Stimulated activated CD4-positive, alpha-beta T cell treated with anti-CD3 and anti-CD28 coated beads, TNF-alpha, amount 100 ng/mL, for 24 hours (primary cell): ENCODE results near the gene SHROOM3.
"Not testable (repeated sequence)": the region's sequence is repeated elsewhere in the genome, so short reads cannot be mapped to it uniquely, and the experiment has no call there.

ENCODE experiments used
- DNase-seq, 3 experiments: peaks; one replicate each; pipeline ENCODE4 v3.0.0-alpha.2; 2020; ENCODE audit warnings: low read depth in 3 of 3

The SHROOM3 gene

DNA sequence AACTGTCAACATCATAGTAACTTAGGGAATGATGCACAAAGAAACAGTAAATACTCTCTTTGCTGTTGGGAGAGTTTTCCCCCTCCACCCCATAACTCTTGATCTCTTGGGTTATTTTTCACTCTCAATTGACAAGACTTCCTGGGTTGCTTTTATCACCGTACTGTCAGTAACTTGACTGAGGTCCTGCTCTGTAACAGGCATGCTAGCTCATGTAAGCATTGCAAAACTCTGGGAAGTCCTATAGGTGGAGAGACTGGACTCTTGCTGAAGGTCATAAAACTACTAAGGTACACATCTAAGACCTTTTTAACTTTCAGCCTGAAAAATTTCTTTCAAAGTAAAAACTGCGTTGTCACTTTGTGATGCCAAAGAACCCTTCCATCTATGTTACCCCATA, 10.9 kb downstream of the SHROOM3 start:
- DNase-seq: no peak

DNA sequence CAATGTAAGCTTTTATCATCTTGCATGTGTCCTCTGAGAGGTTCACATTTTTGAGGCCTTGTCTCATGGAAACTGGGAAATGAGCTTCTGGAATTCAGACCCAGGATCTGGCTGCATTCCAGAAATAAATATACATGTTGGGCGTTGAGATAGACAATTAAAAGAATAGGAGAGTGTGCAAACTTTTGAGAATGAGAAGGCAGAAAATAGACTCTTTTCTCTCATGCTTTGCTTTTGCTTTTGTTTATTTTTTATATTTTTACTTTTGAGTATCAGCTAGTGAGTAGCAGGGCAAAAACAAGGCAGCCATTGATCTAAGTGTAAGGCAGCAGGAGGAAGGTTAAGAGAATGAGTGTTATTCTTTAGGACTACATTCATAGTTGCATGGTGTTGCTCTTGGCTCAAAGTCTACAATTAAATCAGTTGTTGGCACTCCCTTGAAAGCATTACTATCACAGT, 12.4 kb downstream of the SHROOM3 start:
- DNase-seq: no peak

DNA sequence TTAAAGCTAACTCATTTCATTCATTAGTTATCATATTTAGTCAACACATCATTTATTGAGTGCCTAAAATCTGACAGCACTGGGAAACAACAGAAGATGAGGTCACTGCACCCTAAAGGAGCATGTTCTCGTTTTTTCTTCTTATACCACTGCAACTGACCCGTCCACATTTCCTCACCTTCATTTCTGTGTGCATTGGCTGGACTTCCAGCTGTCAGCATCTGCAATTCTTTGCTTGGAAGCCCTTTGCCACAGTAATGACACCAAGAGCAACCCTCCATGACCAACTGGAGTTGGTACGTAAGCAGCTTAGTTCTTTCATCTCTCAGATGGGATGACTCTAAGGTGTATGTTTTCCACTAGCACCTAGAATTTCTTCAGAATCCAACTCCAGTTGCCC, 13.2 kb downstream of the SHROOM3 start:
- DNase-seq: no peak

DNA sequence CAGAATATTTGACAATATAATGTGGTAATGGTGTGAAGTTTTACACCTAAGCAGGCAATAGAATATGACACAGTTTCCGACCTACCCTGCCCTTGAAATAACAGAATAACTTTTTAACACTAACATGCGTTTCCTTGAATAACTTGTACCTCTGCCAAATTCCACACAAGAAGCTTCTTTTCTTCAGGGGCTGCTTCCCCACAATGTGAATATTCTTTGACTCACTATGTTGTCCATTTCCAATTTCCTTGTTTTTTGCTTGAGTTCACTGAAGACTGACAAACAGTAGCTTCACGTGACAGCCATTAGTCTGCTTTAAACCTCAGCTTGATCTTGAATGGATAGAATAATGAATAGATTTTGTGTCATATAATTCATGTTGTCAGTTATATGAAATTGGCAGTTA, 14.3 kb downstream of the SHROOM3 start:
- no peak for DNase-seq

DNA sequence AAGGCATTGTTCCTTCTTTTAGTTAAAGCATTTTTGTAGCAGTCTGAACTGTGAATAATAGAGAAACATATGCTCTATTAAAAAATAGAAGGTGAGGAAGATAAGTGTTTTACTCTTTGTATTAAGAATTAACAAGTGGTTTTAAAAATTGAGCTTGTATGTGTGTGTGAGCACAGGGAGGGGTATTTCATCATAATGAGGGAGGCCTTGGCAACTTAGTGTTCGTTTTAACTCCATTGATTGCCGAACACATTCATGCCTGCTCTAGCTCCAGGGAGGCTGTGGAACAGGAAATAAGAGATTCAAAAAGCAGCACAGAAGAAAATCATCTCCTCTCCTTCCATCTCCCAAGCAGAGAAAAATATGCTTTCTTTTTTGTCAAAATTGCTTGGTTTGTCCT, 14.8 kb downstream of the SHROOM3 start:
- no peak for DNase-seq

DNA sequence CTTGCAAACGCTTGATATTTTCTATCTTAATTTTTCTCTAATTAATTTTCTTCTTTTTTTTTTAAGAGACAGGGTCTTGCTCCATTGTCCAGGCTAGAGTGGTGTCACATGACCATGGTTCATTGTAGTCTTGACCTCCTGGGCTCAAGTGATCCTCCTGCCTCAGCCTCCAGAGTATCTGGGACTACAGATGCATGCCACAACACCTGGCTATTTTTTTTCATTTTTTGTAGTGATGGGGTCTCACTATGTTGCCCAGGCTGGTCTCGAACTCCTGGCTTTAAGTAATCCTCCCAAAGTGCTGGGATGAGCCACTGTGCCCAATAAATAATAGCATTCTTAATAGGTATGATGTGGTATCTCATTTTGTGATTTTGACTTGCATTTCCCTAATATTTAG, 18.2 kb downstream of the SHROOM3 start:
- DNase-seq: no peak

DNA sequence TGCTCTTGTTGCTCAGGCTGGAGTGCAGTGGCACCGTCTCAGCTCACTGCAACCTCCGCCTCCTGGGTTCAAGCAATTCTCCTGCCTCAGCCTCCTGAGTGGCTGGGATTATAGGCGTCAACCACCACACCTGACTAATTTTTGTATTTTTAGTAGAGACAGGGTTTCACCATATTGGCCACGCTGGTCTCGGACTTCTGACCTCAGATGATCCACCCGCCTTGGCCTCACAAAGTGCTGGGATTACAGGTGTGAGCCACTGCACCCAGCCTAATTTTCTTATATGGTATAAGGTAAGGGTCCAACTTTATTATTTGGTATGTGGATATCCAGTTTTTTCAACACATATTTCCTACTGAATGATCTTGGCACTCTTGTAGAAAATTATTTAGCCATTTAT, 19.0 kb downstream of the SHROOM3 start:
- not testable (repeated sequence) for DNase-seq

DNA sequence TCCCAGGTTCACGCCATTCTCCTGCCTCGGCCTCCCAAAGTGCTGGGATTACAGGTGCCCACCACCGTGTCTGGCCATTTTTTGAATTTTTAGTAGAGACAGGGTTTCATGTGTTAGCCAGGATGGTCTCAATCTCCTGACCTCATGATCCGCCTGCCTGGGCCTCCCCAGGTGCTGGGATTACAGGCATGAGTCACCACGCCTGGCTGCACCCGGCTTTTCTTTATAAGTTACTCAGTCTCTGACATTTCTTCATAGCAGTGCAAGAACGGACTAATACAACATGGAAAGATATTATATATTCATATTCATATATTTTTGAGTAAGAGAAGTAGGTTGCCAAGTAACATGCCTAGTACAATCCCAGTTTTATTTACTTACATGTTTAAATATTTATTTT, 22.9 kb downstream of the SHROOM3 start:
- DNase-seq: no peak

DNA sequence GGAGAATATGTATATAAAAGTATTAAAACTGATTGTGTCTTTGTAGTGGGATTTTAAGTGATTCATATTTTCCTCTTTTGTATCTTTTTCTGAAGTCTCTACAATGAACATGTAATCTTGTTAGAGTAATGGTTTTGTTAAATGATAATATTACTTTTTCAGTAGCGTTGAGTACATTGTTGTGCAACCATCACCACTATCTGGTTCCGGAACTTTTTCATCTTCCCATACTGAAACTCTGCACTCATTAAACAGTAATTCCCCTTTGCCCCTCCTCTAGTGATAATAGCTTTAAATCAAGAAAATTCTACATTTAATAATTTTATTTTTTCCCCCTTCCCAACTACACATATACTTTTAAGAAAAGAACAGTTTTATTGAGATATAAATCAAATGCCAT, 23.3 kb downstream of the SHROOM3 start:
- no peak for DNase-seq

DNA sequence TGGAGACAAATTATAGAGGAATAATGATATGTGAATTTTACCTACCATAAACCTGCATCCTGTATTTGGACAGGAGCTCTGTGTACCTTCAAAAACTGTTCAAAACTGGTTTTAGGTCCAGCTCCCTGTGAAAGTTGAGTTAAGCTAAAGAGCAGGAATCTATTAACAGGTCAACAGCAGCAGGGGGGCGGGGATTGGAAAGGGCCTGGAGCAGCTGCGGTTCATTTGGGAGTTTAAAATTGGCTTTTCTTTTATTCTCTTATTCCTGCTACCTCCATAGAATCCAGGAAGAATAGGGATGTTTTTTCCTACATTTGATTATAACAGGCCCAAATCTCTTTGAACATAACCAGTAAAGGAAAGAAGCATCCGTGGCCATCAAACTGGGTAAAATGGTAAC, 23.8 kb downstream of the SHROOM3 start:
- no peak for DNase-seq

DNA sequence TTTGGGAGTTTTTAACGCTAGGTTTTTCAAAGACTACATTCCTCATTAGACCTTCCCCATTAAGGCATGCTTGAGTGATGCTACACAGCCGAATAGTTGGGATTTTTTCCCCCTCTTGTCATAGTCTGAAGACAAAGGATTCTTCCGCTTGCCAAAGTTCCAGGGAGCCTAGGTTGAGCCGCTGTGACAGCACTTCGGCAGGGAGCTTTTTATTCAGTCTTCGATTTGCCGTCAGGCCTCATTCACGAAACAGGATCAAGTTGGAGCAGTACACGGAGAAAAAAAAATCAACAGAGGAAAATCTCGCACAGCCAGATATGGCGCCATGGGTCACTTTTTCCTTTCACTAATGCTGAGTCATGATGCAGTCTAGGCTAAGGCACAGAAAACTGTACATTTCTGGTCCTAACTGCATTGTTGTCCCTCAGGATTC, 24.3 kb downstream of the SHROOM3 start:
- DNase-seq: no peak

DNA sequence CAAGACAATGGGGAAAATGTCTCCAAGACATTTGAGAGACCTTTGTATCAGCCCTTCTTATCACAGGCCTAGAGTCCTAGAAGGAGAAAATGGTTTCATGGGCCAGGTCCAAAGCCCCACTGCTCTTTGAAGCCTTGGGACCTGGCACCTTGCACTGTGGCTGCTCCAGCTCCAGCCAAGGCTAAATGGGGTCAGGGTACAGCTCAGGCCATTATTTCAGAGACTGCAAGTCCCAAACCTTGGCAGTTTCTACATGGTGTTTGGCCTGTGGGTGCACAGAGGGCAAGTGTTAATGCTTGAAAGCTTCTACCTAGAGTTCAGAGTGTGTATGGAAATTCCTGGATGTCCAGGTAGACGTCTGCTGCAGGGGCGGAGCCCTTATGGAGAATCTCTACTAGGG, 28.5 kb downstream of the SHROOM3 start:
- no peak for DNase-seq

DNA sequence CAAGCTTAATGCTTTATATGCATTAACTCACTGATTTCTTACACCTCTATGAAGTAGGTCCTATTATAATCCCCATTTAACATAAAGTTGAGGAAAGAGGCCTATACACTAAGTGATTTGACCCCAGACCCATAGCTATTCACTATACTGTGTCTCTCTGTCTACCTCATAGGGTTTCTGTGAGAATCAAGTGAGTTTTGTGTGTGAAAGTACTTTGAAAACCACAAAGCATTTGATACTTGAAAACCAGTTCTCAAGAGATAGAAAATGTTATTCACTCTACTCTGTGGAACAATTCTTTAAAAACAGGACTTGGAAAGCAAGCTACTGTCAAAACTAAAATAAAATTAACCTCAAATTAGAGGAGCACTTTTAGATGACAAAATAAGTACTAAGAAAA, 35.0 kb downstream of the SHROOM3 start:
- DNase-seq: no peak

DNA sequence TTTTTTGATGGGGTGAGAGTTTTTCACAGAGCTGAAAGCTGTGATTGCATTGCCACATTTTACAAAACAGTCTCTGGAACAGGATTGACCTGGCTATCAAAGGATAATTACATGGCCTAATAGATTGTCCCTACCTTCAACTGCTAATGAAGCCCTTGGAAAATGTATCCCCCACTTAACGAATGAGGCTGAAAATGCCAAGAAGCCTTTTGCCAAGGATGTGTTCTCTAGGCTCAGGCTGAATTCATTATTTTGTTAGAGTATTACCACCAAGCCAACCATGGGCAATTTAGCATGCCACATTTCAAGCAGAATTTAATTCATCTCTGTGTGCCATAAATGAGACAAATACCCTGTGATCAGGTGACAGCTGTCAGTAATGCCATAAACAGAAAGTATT, 35.5 kb downstream of the SHROOM3 start:
- no peak for DNase-seq

DNA sequence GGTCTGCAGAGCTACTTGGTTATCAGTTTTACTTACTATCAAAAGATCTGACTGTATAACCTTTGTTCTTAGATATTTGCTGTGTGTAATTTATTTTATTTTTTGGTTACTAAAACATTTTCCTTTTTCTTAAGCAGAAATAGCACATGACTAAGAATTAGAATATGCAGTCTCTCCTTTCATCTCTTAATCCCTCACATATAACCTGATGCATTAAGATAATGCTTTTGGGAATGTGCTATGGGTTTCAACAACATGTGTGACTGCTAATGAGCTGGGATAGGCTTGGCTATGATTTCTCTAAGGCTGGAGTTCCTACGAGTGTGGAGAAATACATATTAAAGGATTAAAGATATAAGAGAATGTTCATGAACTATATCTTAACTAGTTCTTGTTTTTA, 41.5 kb downstream of the SHROOM3 start:
- DNase-seq: no peak

DNA sequence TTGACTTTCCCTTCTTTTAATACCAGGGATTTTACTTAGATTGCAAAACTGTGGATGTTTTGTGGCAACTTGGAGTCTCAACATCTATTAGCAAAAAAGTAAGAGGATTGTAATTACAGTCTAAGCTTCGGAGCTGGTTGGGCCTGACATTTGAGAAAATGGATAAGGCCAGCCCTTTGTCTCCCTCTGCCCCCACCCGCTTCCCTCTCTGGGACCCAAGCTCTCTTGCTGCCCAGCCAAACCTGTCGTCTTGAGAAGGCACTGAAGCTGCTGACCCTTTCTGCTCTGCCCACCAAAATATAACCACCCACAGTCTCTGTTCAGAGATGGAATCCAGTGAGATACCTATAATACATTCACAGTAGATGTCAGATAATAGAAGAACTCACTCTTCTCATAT, 49.6 kb downstream of the SHROOM3 start:
- DNase-seq: no peak

DNA sequence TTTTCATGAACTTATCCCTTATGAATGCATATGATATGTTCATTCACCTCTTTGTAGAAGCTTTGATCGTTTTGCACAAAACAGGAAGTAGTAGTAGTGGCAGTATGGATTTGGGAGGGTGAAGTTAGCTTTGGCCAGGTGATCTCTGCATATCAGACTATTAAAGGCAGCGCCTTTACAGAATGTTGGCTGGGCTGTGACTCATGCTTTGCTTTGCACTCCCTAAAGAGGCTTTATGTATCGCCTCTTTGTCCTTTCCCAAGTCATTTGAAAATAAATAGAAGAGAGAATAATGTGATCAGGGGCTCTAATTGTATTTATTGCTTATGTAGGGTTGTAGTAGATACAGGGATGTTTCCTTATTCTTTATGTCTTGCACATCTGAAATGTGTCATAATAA, 50.4 kb downstream of the SHROOM3 start:
- DNase-seq: no peak

DNA sequence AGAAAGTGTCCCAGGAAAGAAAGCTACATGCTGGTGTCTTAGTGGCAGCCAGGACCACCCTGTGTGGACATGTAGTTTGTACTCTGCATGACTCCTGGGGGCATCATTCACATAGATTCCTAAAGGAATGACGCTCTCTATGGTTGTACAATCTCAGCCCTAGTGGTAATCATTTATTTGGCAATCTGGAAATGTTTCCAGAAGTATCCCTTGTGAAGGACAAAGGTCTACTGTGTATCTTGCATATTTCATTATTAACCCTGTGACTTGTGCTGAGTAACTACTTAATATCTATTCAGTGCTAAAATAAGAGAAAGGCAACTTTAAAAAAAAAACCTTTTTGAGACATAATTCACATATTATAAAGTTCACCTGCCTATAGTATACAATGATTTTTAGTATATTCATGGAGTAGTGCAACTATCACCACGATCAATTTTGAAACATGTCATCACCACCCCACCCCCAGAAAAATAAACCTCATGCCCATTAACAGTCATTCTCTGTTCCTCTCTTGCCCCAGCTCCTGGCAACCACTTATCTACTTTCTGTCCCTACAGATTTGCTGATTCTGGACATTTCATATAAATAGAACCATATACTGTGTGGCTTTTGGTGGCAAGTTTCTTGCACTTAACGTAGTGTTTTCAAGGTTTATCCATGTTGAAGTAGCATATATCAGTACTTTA, 51.7 kb downstream of the SHROOM3 start:
- DNase-seq: no peak

DNA sequence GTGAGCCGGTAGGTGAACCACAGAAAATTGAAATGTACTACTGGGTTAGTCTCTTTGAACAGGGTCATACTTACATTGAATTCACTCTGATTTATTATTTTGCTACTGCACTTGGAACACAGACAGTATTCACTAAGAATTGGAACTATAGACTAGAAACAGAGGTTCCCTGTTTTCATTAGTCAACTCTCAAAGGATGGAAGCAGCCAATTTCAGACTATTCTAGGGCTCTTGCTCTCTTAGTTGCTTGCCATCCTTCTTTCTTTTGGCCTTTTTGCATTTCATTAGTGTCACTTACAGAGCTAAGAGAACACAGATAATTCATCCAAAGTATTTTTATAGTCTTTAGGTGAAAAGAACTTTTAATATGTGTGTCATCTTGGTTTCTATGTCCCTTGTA, 52.6 kb downstream of the SHROOM3 start:
- no peak for DNase-seq

DNA sequence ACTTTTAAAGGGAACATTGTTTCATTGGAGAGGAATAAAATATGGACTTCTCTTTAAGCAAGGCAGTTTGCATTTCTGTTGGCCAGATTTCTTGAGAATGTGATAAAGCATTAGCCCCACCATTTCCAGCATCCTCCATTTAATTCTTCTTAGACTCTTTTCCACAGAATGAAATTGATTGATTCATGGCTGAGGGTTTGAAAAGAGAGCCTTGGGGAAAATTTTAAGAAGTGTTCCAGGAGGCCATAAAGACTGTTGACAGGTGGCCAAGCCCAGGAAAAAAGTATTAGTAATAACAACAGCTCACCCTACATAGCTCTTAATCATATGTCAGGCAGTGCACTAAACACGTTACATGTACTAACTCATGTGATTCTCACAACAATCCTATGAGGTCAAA, 53.4 kb downstream of the SHROOM3 start:
- DNase-seq: no peak

DNA sequence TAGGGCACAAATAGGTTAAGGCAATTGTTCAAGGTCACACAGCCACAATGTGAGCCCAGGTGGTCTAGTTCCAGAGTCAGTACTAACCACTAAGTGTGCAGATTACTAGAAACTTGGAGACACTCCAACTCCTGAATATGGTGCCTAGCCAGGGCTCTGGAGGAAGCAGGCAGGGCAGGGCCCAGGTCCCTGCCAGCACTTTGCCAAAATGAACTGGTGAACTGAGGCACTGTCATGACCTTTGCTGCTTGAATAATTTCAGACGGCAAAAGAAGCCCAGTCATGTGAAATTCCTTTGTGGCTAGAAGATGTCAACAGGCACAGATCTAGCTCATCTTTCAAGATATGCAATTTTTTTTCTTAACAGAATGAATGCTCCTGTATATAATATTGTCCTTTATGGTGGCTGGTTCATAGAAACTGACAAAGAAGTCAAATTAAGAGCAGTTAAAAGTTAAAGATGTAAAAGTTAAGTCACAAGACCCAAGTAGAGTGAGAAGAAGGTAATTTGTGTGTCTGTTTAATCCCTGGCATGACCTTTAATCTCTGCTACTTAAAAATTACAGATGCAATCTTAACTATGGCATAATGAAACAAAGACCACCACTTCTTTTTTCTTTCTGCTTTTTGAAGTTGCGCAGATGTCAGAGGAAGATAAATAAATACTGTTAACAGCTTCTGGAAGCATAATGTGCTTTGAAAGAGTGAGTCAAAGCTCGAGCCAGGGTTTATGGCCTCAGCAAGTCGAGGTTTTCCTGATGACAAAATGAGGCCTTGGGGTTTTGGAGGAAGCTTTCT, 54.1 kb downstream of the SHROOM3 start:
- DNase-seq: no peak

DNA sequence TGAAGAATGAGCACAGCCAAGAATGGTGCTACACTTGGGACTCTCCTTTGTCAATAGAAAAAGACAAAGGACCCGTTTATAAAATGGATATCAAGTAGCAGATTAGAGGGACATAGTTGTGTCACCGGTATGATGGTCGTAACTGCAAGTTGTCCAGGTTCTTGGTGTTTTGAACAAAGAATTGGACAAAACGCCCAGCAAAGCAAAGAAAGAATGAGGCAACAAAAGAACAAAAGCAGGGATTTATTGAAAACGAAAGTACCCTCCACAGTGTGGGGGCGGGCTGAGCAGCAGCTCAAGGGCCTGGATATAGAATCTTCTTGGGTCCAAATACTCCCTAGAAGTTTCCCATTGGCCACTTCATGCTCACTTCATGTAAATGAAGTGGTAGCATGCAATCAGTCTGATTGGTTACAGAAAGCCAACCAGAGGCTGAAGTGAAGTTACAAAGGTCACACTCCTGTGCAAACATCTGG, 54.7 kb downstream of the SHROOM3 start:
- DNase-seq: no peak

DNA sequence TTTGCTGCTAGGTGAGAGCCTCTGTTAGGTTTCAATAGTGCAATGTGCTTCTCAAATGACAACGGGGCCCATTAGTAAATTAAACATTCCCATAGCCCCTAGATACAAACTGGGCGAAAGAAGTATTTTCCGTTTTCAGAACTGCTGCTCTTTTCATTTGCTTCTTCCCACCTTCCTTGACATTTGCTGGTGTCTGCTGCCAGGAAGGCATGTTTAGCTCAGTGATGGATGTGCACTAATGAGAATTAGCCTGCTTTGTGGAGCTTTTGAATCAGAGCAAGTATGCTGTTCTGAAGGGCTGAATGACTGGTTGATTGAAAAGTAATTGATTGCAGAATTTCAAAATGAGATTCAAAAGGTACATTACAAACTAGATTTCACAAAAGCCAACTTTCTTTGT, 57.0 kb downstream of the SHROOM3 start:
- no peak for DNase-seq
